SK-N-SH treated with all-trans-retinoic acid at 6 μM for 48 hours (cell line): Measurements from ENCODE around the gene TEAD4.

Experiments used
- ATAC-seq: fragments of 200-7000 bp; cut with Tn5 transposase; 3 replicates; pipeline ENCODE4 v1.9.1; 2020; ENCODE audit warnings: mild to moderate bottlenecking, moderate library complexity
- ARNTL ChIP-seq: fragments of 450-650 bp; formaldehyde crosslinking; IDR thresholded peaks from 2 replicates; pipeline ENCODE4 v1.5.0; 2020; ENCODE audit warnings: low read depth, mild to moderate bottlenecking, moderate library complexity, borderline replicate concordance
- BACH2 ChIP-seq: fragments of 250-450 bp; sonication (Bioruptor Pico); IDR thresholded peaks from 2 replicates; pipeline ENCODE4 v1.9.0; 2021; ENCODE audit warnings: mild to moderate bottlenecking, borderline replicate concordance
- CSDC2 ChIP-seq: fragments of 250-450 bp; sonication (Bioruptor Pico); IDR thresholded peaks from 2 replicates; pipeline ENCODE4 v1.5.0; 2020; ENCODE audit warnings: mild to moderate bottlenecking, moderate library complexity
- GLIS3 ChIP-seq: fragments of 250-450 bp; sonication (Bioruptor Pico); IDR thresholded peaks from 2 replicates; pipeline ENCODE4 v1.5.0; 2020; ENCODE audit warnings: mild to moderate bottlenecking, moderate library complexity
- ISL1 ChIP-seq: fragments of 250-450 bp; sonication (Bioruptor Pico); IDR thresholded peaks from 2 replicates; pipeline ENCODE4 v2.1.2; 2022; ENCODE audit warnings: mild to moderate bottlenecking, moderate library complexity
- OSR1 ChIP-seq: fragments of 250-450 bp; sonication (Bioruptor Pico); IDR thresholded peaks from 2 replicates; pipeline ENCODE4 v1.8.0; 2022; ENCODE audit warnings: moderate library complexity, mild to moderate bottlenecking, inconsistent platforms
- PATZ1 ChIP-seq: fragments of 250-450 bp; sonication (Bioruptor Pico); IDR thresholded peaks from 2 replicates; pipeline ENCODE4 v1.8.0; 2020; ENCODE audit warnings: mild to moderate bottlenecking, moderate library complexity, borderline replicate concordance
- PPARA ChIP-seq: fragments of 250-450 bp; sonication (Bioruptor Pico); IDR thresholded peaks from 2 replicates; pipeline ENCODE4 v1.5.0; 2020; ENCODE audit warnings: mild to moderate bottlenecking, borderline replicate concordance
- RARB ChIP-seq: fragments of 250-450 bp; sonication (Bioruptor Pico); IDR thresholded peaks from 2 replicates; pipeline ENCODE4 v1.8.0; 2021; ENCODE audit warnings: mild to moderate bottlenecking, moderate library complexity
- SNAI2 ChIP-seq: fragments of 250-450 bp; sonication (Bioruptor Pico); IDR thresholded peaks from 2 replicates; pipeline ENCODE4 v1.5.0; 2020; ENCODE audit warnings: mild to moderate bottlenecking, moderate library complexity
- TCF4 ChIP-seq: fragments of 250-450 bp; sonication (Bioruptor Pico); IDR thresholded peaks from 2 replicates; pipeline ENCODE4 v1.8.0; 2021; ENCODE audit warnings: mild to moderate bottlenecking, moderate library complexity, borderline replicate concordance
- TOX ChIP-seq: fragments of 250-450 bp; sonication (Bioruptor Pico); IDR thresholded peaks from 2 replicates; pipeline ENCODE4 v1.8.0; 2021; ENCODE audit warnings: mild to moderate bottlenecking, moderate library complexity, borderline replicate concordance
- ZC3H10 ChIP-seq: fragments of 250-450 bp; sonication (Bioruptor Pico); IDR thresholded peaks from 2 replicates; pipeline ENCODE4 v1.5.1; 2021; ENCODE audit warnings: mild to moderate bottlenecking, moderate library complexity
- ZFP3 ChIP-seq: fragments of 250-450 bp; sonication (Bioruptor Pico); IDR thresholded peaks from 2 replicates; pipeline ENCODE4 v1.5.0; 2020; ENCODE audit warnings: mild to moderate bottlenecking, moderate library complexity
- ZFP30 ChIP-seq: fragments of 450-650 bp; formaldehyde crosslinking; IDR thresholded peaks from 2 replicates; pipeline ENCODE4 v1.5.0; 2022; ENCODE audit warnings: mild to moderate bottlenecking, moderate library complexity
- ZNF565 ChIP-seq: fragments of 450-650 bp; formaldehyde crosslinking; conservative IDR thresholded peaks from 2 replicates; pipeline ENCODE4 v1.5.0; 2020; ENCODE audit warnings: low read depth, mild to moderate bottlenecking, moderate library complexity
- ZNF70 ChIP-seq: fragments of 450-650 bp; formaldehyde crosslinking; IDR thresholded peaks from 2 replicates; pipeline ENCODE4 v1.5.0; 2020; ENCODE audit warnings: mild to moderate bottlenecking, moderate library complexity
- ZNF8 ChIP-seq: fragments of 450-650 bp; formaldehyde crosslinking; IDR thresholded peaks from 2 replicates; pipeline ENCODE4 v1.5.0; 2020; ENCODE audit warnings: mild to moderate bottlenecking, moderate library complexity
- TF ChIP-seq, protein P1 (sequence below): fragments of 250-450 bp; sonication (Bioruptor Pico); IDR thresholded peaks from 2 replicates; pipeline ENCODE4 v1.8.0; 2021; ENCODE audit warnings: low read depth, mild to moderate bottlenecking, moderate library complexity, borderline replicate concordance
- TF ChIP-seq, protein P2 (sequence below): fragments of 250-450 bp; sonication (Bioruptor Pico); IDR thresholded peaks from 2 replicates; pipeline ENCODE4 v1.5.0; 2020; ENCODE audit warnings: mild to moderate bottlenecking, moderate library complexity

TEAD4 gene

DNA sequence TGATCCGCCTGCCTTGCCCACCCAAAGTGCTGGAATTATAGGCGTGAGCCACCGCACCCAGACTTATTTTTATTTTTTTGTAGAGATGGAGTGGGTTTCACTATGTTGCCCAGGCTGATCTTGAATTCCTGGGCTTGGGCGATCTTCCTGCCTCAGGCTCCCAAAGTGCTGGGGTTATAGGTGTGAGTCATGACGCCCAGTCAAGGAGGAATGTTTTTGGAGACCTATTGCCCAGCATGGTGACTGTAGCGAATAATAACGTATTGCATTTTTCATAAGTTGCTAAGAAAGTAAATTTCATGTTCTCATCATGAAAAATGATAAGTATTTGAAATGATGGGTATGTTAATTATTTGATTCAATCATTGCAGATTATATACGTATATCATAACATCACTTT lies 46.5 kb downstream of the TEAD4 start:
- no peak for ATAC-seq
- TF ChIP-seq PPARA = no peak
- TF ChIP-seq TCF4 (CRISPR knock-in tag) = no peak
- TF ChIP-seq, protein P1, sequence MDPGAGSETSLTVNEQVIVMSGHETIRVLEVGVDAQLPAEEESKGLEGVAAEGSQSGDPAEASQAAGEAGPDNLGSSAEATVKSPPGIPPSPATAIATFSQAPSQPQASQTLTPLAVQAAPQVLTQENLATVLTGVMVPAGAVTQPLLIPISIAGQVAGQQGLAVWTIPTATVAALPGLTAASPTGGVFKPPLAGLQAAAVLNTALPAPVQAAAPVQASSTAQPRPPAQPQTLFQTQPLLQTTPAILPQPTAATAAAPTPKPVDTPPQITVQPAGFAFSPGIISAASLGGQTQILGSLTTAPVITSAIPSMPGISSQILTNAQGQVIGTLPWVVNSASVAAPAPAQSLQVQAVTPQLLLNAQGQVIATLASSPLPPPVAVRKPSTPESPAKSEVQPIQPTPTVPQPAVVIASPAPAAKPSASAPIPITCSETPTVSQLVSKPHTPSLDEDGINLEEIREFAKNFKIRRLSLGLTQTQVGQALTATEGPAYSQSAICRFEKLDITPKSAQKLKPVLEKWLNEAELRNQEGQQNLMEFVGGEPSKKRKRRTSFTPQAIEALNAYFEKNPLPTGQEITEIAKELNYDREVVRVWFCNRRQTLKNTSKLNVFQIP (CRISPR knock-in tag) = no peak
- no peak for TF ChIP-seq SNAI2 (CRISPR knock-in tag)
- no peak for TF ChIP-seq CSDC2 (CRISPR knock-in tag)
- no peak for TF ChIP-seq ZFP30
- TF ChIP-seq ZFP3 (CRISPR knock-in tag) = no peak
- TF ChIP-seq ZNF70 (CRISPR knock-in tag) = no peak
- no peak for TF ChIP-seq ZNF565 (CRISPR knock-in tag)
- no peak for TF ChIP-seq ISL1 (CRISPR knock-in tag)
- TF ChIP-seq BACH2 (CRISPR knock-in tag) = no peak
- no peak for TF ChIP-seq TOX (CRISPR knock-in tag)
- TF ChIP-seq, all 23 proteins: peak for 0

- no peak for TF ChIP-seq CSDC2 (CRISPR knock-in tag)
- TF ChIP-seq BACH2 (CRISPR knock-in tag) = no peak
- no peak for TF ChIP-seq ZNF70 (CRISPR knock-in tag)
- no peak for TF ChIP-seq OSR1 (CRISPR knock-in tag)
- TF ChIP-seq ZFP3 (CRISPR knock-in tag) = no peak
- TF ChIP-seq ZNF8 (CRISPR knock-in tag) = no peak
- TF ChIP-seq ZNF565 (CRISPR knock-in tag) = no peak
- no peak for ATAC-seq
Observed at GRCh38 chr12:3009780-3010179, 50.6 kb downstream of the TEAD4 start.

DNA sequence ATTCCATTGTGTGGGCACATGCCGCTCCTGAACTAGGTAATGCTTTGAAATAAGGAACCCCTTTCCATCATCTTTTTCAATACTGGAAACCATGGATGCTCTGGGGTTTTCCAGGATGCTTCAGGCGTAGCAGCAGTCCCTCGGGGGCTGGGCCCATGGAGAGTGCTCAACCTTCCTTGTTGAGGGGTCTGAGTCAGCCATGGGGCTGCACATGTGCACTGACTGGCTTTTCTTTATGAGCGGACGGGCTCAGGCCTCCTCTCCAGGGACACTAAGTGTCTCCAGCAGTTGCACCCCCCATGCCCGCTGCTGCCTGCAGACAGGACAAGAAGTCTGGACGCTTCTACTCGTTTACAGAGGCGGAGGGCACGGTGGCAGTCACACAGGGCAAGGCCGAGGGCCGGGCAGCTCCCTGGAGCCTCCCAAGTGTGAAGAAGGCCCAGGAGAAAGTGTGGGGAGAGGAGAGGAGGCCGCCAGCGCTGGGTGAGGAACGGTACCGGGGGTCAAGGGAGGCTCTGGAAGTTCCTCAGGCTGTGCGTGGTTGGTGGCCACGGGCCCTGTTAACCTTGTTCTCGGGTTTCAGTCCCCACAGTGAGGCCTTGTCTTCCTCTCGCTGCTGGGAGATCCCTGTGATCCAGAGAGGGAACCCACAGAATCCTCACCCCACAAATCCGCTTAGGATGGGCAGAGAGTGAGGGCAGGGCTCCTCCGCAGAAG lies 51.2 kb downstream of the TEAD4 start:
- TF ChIP-seq GLIS3 = no peak
- TF ChIP-seq CSDC2 (CRISPR knock-in tag) = no peak
- no peak for TF ChIP-seq ISL1 (CRISPR knock-in tag)
- no peak for TF ChIP-seq TOX (CRISPR knock-in tag)
- TF ChIP-seq, protein P1 (CRISPR knock-in tag) = no peak
- no peak for TF ChIP-seq SNAI2 (CRISPR knock-in tag)
- no peak for TF ChIP-seq ZNF70 (CRISPR knock-in tag)
- no peak for TF ChIP-seq OSR1 (CRISPR knock-in tag)
- no peak for TF ChIP-seq ZNF565 (CRISPR knock-in tag)
- no peak for TF ChIP-seq PPARA
- TF ChIP-seq TCF4 (CRISPR knock-in tag) = no peak
- TF ChIP-seq ARNTL = no peak
- no peak for ATAC-seq

GRCh38 chr12:3012786-3013185 lies 53.6 kb downstream of the TEAD4 start:
- no peak for ATAC-seq
- TF ChIP-seq TOX (CRISPR knock-in tag) (no peak), GLIS3 (no peak), ZNF565 (CRISPR knock-in tag) (no peak), CSDC2 (CRISPR knock-in tag) (no peak), TCF4 (CRISPR knock-in tag) (no peak), RARB (no peak), ZFP3 (CRISPR knock-in tag) (no peak), PATZ1 (CRISPR knock-in tag) (no peak), ZNF8 (CRISPR knock-in tag) (no peak), ZC3H10 (CRISPR knock-in tag) (no peak)
- TF ChIP-seq, protein P2, sequence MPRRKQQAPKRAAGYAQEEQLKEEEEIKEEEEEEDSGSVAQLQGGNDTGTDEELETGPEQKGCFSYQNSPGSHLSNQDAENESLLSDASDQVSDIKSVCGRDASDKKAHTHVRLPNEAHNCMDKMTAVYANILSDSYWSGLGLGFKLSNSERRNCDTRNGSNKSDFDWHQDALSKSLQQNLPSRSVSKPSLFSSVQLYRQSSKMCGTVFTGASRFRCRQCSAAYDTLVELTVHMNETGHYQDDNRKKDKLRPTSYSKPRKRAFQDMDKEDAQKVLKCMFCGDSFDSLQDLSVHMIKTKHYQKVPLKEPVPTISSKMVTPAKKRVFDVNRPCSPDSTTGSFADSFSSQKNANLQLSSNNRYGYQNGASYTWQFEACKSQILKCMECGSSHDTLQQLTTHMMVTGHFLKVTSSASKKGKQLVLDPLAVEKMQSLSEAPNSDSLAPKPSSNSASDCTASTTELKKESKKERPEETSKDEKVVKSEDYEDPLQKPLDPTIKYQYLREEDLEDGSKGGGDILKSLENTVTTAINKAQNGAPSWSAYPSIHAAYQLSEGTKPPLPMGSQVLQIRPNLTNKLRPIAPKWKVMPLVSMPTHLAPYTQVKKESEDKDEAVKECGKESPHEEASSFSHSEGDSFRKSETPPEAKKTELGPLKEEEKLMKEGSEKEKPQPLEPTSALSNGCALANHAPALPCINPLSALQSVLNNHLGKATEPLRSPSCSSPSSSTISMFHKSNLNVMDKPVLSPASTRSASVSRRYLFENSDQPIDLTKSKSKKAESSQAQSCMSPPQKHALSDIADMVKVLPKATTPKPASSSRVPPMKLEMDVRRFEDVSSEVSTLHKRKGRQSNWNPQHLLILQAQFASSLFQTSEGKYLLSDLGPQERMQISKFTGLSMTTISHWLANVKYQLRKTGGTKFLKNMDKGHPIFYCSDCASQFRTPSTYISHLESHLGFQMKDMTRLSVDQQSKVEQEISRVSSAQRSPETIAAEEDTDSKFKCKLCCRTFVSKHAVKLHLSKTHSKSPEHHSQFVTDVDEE (CRISPR knock-in tag) = no peak
